Esophagus (tissue), 2 donors: ENCODE results near the gene RAP1B. TPM values are rescaled to one million over a fixed set of nuclear protein-coding genes. Genes with fewer than 3 reads are reported as not detected.

Experiments
- H3K27ac ChIP-seq, 2 donors: one replicate each; pipeline ENCODE4 v1.5.1; 2013; ENCODE audit warnings: low read depth in 2 of 2, mild to moderate bottlenecking in 2 of 2, inconsistent platforms in 1 of 2, low read length in 1 of 2, moderate library complexity in 1 of 2
- H3K27me3 ChIP-seq, 2 donors: one replicate each; pipeline ENCODE4 v1.6.1; 2013; ENCODE audit warnings: low read length in 2 of 2, control low read depth in 1 of 2, mild to moderate bottlenecking in 1 of 2; ENCODE audit not compliant: insufficient read depth in 2 of 2, control insufficient read depth in 1 of 2
- H3K36me3 ChIP-seq, 2 donors: one replicate each; pipeline ENCODE4 v1.6.1; 2013; ENCODE audit warnings: low read length in 1 of 2; ENCODE audit not compliant: control insufficient read depth in 2 of 2, insufficient read depth in 2 of 2
- H3K4me1 ChIP-seq, 2 donors: one replicate each; pipeline ENCODE4 v1.6.1; 2013; ENCODE audit warnings: low read length in 1 of 2; ENCODE audit not compliant: control insufficient read depth in 2 of 2, insufficient read depth in 2 of 2
- H3K4me3 ChIP-seq, 2 donors: one replicate each; pipeline ENCODE4 v1.5.1; 2013; ENCODE audit warnings: low read length in 2 of 2, mild to moderate bottlenecking in 2 of 2, low read depth in 1 of 2, moderate library complexity in 1 of 2
- H3K9me3 ChIP-seq, 2 donors: one replicate each; pipeline ENCODE4 v1.6.1; 2013; ENCODE audit warnings: mild to moderate bottlenecking in 2 of 2, low read depth in 1 of 2, low read length in 1 of 2, moderate library complexity in 1 of 2; ENCODE audit not compliant: control insufficient read depth in 2 of 2, insufficient read depth in 1 of 2
- WGBS, 2 donors: extraction: QIAGEN DNeasy Blood & Tissue Kit; methylation state at CpG; one replicate each; pipeline ENCODE4 v1.1.7; 2013; 5-methylcytosine and 5-hydroxymethylcytosine counted together
- polyA plus RNA-seq, 2 donors: library from polyadenylated mRNA; stranded (reverse); fragments of 200-250 nt; gene quantifications; one replicate each; pipeline ENCODE4 v1.2.3, GENCODE V29; 2013
- donor health status: healthy with polysubstance abuse.
- donor health status: Bipolar disorder and iron deficiency.

The RAP1B gene
- 10 to 100 TPM; 47.1 to 58.2 TPM for polyA plus RNA-seq

DNA sequence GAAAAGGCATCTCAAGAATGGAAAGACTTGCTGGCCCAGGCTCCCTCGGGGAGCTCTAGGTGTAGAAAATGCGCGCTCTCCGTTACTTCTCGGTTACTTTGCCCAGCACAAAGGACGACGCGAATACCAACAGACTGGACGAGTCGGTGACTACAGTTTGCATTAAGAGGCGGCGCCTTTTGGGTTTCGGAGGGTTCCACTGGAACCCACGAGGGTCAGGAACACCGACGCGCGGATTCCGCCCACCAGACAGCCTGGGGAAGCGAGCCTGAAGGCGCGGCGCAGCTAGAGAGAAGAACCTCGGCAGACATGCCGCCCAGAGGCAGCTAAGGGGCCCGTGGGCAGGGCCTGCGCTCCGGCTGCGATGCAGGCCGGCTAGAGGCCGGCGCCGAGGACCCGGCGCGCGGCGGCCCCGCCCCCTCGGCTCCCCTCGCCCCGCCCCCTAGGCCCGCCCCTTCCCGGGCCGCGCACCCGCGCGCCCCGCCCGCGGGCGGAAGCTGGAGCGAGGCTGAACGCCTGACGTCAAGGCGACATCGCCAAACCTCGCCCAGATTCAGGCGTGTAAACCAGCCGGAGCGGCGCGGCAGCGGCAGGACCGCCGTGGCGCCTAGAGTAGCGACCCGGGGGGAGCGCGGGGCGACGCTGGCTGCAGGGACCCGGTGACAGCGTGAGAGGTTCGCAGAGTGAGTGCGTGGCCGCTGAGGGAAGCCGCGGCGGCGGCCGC lies at the start of gene RAP1B:
RAP1B (plus strand) TSS at position 530 of the 724 bp plus-strand sequence. CDS start 37,826 bp downstream, outside the sequence.
- Histone ChIP-seq H3K4me3 (peak within 1 kb of the TSS; percentile 94 to 97), H3K4me1 (peaks cover 0 to 4% of the 10 kb centered on the region in 2 donors), H3K9me3 (no peaks in the 10 kb centered on the region), H3K27me3 (no peaks in the 10 kb centered on the region), H3K36me3 (no peaks in the 10 kb centered on the region), H3K27ac (peak within 1 kb of the TSS; percentile 97 to 100)
- 0% methylated on average over 55 to 84 of the region's 84 CpGs for WGBS, 2 donors

DNA sequence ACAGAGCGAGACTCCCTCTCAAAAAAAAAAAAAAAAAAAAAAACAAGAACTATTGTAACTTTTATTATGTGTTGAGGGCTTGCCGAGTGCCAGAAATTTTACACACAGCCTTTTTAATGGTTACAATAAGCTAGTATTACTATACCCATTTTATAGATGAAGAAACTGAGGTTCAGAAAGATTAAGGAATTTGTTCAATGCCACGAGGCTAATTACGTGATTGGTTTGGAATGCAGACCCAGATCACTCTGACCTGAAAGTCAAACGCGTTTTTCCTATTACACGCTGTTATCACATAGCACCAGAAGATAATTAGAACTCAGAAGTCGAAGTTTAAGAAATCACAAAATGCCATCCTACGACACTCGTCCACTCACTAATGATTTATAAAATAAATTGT lies 48.9 kb upstream of the RAP1B start:
- peaks cover 0 to 6% of the 10 kb centered on the region in 2 donors for H3K4me1 ChIP-seq
- H3K27me3 ChIP-seq: no peaks in the 10 kb centered on the region
- WGBS, 2 donors: 83 to 91% methylated on average over 10 of the region's 10 CpGs

GRCh38 chr12:68564166-68564565 lies 46.5 kb upstream of the RAP1B start:
- no peaks in the 10 kb centered on the region for H3K36me3 ChIP-seq
- H3K27ac ChIP-seq: no peak overlapping the region
- no peaks in the 10 kb centered on the region for H3K9me3 ChIP-seq
- 85 to 87% methylated on average over 1 of the region's 1 CpG for WGBS, 2 donors
- H3K4me1 ChIP-seq: peaks cover 0 to 6% of the 10 kb centered on the region in 2 donors
- no peak overlapping the region for H3K4me3 ChIP-seq
- H3K27me3 ChIP-seq: no peaks in the 10 kb centered on the region

More for the DNA sequence above, 48.9 kb upstream of the RAP1B start:
- H3K9me3 ChIP-seq: no peaks in the 10 kb centered on the region
- H3K36me3 ChIP-seq: no peaks in the 10 kb centered on the region
- H3K4me3 ChIP-seq: no peak overlapping the region
- no peak overlapping the region for H3K27ac ChIP-seq

DNA sequence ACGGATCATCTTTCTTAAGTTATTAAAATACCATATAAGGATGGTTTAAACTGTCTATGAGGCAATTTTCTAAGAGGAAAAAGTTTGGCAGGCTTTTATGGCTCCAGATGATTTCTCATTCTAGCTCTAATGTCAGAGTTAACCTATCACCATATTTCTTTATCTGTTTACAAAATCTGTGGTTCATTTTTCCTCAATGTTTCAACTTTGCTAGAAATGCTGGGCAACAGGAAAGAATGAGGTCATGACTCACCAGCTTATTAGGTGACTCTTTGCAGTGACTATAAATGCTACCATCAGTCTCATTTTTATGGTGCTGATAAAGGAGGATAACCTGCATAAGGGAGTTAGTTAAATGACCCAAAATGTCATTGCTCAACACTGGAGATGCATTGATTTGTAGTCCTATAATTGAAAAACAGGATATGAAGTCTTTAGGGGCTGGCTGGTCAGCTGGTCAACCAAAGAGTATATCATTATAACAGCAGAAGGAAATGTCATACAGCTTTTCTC lies 45.3 kb upstream of the RAP1B start:
- Histone ChIP-seq H3K4me1 (peaks cover 0 to 2% of the 10 kb centered on the region in 2 donors), H3K27ac (no peak overlapping the region), H3K27me3 (no peaks in the 10 kb centered on the region), H3K9me3 (no peaks in the 10 kb centered on the region), H3K4me3 (no peak overlapping the region), H3K36me3 (no peaks in the 10 kb centered on the region)
- 49% methylated on average over 1 of the region's 1 CpG for WGBS, 2 donors

DNA sequence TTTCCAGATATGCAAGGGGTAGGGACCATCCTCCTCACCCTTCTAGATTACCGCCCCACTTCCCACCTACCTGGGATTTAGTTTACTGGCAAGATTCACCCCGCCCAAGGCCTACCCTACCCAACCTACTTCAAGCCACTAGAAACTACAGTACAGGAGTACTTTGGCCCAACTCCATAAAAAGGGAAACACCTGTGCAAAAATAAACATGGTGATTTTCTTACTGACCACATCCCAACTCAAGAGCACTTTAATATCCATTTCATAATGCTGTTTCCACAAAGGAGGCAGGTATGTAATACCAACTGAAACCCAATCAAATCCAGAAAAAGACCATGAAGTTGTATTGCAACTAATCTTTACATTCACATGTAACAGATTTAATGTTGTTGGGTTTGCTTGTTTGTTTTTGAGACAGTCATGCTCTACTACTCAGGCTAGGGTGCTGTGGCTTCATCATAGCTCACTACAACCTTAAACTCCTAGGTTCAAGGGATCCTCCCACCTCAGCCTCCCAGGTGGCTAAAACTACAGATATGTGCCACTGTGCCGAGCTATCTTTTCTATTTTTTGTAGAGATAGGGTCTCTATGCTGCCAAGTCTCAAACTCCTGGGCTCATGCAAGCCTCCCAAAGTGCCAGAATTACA lies 41.7 kb upstream of the RAP1B start:
- no peak overlapping the region for H3K4me3 ChIP-seq
- no peaks in the 10 kb centered on the region for H3K4me1 ChIP-seq
- H3K27ac ChIP-seq: no peak overlapping the region
- no peaks in the 10 kb centered on the region for H3K9me3 ChIP-seq
- WGBS, 2 donors: 94 to 96% methylated on average over 3 of the region's 3 CpGs
- no peaks in the 10 kb centered on the region for H3K27me3 ChIP-seq
- no peaks in the 10 kb centered on the region for H3K36me3 ChIP-seq

GRCh38 chr12:68572661-68573060 lies 38.0 kb upstream of the RAP1B start:
- Histone ChIP-seq H3K27ac (no peak overlapping the region), H3K9me3 (no peaks in the 10 kb centered on the region), H3K4me3 (no peak overlapping the region), H3K27me3 (no peaks in the 10 kb centered on the region), H3K36me3 (no peaks in the 10 kb centered on the region), H3K4me1 (no peaks in the 10 kb centered on the region)
- WGBS, 2 donors: 67 to 82% methylated on average over 2 of the region's 2 CpGs

DNA sequence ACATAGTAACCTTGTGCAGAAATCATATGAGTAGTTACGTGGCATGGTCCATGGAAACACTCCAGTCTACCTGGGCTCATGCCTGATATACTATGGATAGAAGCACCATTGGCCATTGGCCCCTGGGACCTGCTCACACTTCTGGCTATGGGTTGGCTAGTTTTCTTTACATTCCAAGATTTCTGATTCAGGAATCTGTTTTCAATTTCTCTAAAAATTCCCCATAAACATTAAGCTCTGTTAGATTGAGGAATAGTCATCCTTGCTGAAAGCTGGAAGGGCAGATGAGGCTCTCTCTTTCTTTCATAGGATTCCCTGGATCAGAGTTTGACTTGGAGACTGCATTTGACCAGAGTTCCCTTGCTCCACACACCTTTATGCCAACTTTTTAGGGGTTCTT lies 37.3 kb upstream of the RAP1B start:
- 94 to 100% methylated on average over 1 of the region's 1 CpG for WGBS, 2 donors
- Histone ChIP-seq H3K9me3 (no peaks in the 10 kb centered on the region), H3K27ac (no peak overlapping the region)

DNA sequence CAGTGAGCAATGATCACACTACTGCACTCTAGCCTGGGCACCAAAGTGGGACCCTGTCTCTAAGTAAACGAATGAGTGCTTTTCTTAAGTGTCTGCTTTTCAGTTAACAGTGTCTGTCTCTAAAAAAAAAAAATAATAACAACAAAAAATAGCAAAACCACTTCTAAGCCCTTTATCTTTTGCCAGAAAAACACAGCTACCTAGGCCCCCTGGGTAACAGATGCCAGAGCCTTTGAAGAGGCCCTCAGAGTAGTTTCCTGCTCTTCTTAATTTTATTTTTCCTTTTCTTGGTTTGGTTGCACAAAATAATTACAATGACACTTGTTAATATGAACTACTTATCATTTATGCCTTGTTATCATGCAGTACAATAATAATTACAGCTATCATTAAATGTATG lies 32.8 kb upstream of the RAP1B start:
- no peaks in the 10 kb centered on the region for H3K9me3 ChIP-seq
- no peaks in the 10 kb centered on the region for H3K36me3 ChIP-seq
- no peaks in the 10 kb centered on the region for H3K27me3 ChIP-seq
- H3K27ac ChIP-seq: no peak overlapping the region
- H3K4me1 ChIP-seq: no peaks in the 10 kb centered on the region
- WGBS, 2 donors: 54 to 80% methylated on average over 1 of the region's 1 CpG
- no peak overlapping the region for H3K4me3 ChIP-seq

More for the DNA sequence above, 37.3 kb upstream of the RAP1B start:
- Histone ChIP-seq H3K4me1 (no peaks in the 10 kb centered on the region), H3K4me3 (no peak overlapping the region), H3K36me3 (no peaks in the 10 kb centered on the region), H3K27me3 (no peaks in the 10 kb centered on the region)

DNA sequence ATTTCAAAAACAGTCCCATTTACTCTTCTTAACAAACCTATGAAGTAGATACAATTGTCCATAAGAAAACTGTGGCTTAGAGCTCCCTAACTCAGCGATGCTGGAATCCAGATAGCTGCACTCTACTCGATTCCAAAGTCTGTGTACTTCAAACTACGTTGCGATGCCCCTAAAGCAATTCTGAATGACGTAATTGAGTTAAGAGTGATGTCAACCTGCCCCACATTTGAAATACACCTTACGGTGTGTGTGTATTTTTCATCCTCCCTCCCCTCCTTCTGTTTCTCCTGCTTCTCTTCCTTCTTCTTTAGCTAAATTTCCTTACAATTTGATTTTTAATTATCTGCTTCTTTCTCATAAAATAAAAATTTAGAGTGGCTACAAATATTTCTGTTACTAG lies 31.9 kb upstream of the RAP1B start:
- Histone ChIP-seq H3K4me3 (no peak overlapping the region), H3K9me3 (no peaks in the 10 kb centered on the region), H3K27ac (no peak overlapping the region), H3K4me1 (no peaks in the 10 kb centered on the region), H3K36me3 (no peaks in the 10 kb centered on the region), H3K27me3 (no peaks in the 10 kb centered on the region)
- 89 to 91% methylated on average over 6 of the region's 6 CpGs for WGBS, 2 donors
